Muscle of leg (tissue), 11 donors: ENCODE results near the gene CAPN13. TPM values are rescaled to one million over a fixed set of nuclear protein-coding genes. Genes with fewer than 3 reads are reported as not detected.

Experiments
- DNase-seq: peaks from one replicate; pipeline ENCODE4 v3.0.0; 2013
- H3K27ac ChIP-seq: one replicate; pipeline ENCODE4 v1.5.1; 2013; ENCODE audit warnings: mild to moderate bottlenecking, low read length, control low read depth
- H3K27me3 ChIP-seq: one replicate; pipeline ENCODE4 v1.6.1; 2013; ENCODE audit warnings: low read length; ENCODE audit not compliant: control insufficient read depth, insufficient read depth
- H3K36me3 ChIP-seq: one replicate; pipeline ENCODE4 v1.6.1; 2013; ENCODE audit warnings: low read length; ENCODE audit not compliant: control insufficient read depth, insufficient read depth
- H3K4me1 ChIP-seq: one replicate; pipeline ENCODE4 v1.6.1; 2013; ENCODE audit warnings: low read length; ENCODE audit not compliant: control insufficient read depth, insufficient read depth
- H3K4me3 ChIP-seq: one replicate; pipeline ENCODE4 v1.5.1; 2013; ENCODE audit warnings: low read length, control low read depth
- H3K9me3 ChIP-seq: replicated peaks from 2 replicates; pipeline ENCODE4 v1.6.1; 2013; ENCODE audit warnings: low read depth, low read length; ENCODE audit not compliant: control insufficient read depth
- WGBS: methylation state at CpG from one replicate; pipeline ENCODE4 v1.1.5; 2013; ENCODE audit warnings: missing lambda C conversion rate; ENCODE audit not compliant: insufficient coverage; 5-methylcytosine and 5-hydroxymethylcytosine counted together
- polyA plus RNA-seq, 8 donors: library from polyadenylated mRNA; unstranded; fragments of 120-200 nt; gene quantifications; one replicate each; pipeline versions ENCODE4 v1.2.1 to v1.2.3, GENCODE V29; 2013; ENCODE audit warnings: inconsistent platforms in 1 of 8, low replicate concordance in 1 of 8; ENCODE audit not compliant: insufficient read length in 8 of 8, insufficient read depth in 1 of 8
- total RNA-seq: library from RNA; stranded (reverse); fragments of 120-200 nt; gene quantifications from one replicate; pipeline ENCODE4 v1.2.4, GENCODE V29; 2013

The CAPN13 gene
- total and polyA plus RNA-seq, 9 donors, result 0.05 to 1.7 (median 0.61) TPM; not detected in 6

- Histone ChIP-seq H3K4me3 (no peak overlapping the region), H3K27ac (no peak overlapping the region), H3K9me3 (no peaks in the 10 kb centered on the region), H3K27me3 (peaks cover 7% of the 10 kb centered on the region), H3K36me3 (no peaks in the 10 kb centered on the region), H3K4me1 (no peaks in the 10 kb centered on the region)
- 90% methylated on average over 3 of the region's 4 CpGs for WGBS
- no peak for DNase-seq
Observed at GRCh38 chr2:30808695-30809094, 1.4 kb upstream of the CAPN13 start.

GRCh38 chr2:30803281-30803680, 4.0 kb downstream of the CAPN13 start:
- Histone ChIP-seq H3K36me3 (no peaks in the 10 kb centered on the region), H3K27me3 (no peaks in the 10 kb centered on the region), H3K4me3 (no peak overlapping the region), H3K9me3 (no peaks in the 10 kb centered on the region), H3K4me1 (peaks cover 6% of the 10 kb centered on the region), H3K27ac (no peak overlapping the region)
- no peak for DNase-seq
- WGBS, result 53% methylated on average over 6 of the region's 6 CpGs

- no peak for DNase-seq
- H3K36me3 ChIP-seq, result no peaks in the 10 kb centered on the region
- no peaks in the 10 kb centered on the region for H3K27me3 ChIP-seq
- 80% methylated on average over 3 of the region's 4 CpGs for WGBS
- H3K4me3 ChIP-seq, result no peak overlapping the region
- H3K27ac ChIP-seq, result no peak overlapping the region
- peaks cover 7% of the 10 kb centered on the region for H3K4me1 ChIP-seq
- H3K9me3 ChIP-seq, result no peaks in the 10 kb centered on the region
Observed at GRCh38 chr2:30802611-30803010, 4.6 kb downstream of the CAPN13 start.

GRCh38 chr2:30801821-30802455, 5.3 kb downstream of the CAPN13 start:
- Histone ChIP-seq H3K4me1 (peaks cover 8% of the 10 kb centered on the region), H3K27me3 (peaks cover 2% of the 10 kb centered on the region), H3K9me3 (no peaks in the 10 kb centered on the region), H3K36me3 (no peaks in the 10 kb centered on the region), H3K4me3 (no peak overlapping the region), H3K27ac (no peak overlapping the region)
- DNase-seq, result no peak
- whole genome bisulfite sequencing, result 94% methylated on average over 10 of the region's 13 CpGs

GRCh38 chr2:30800159-30800558, 7.1 kb downstream of the CAPN13 start:
- H3K27me3 ChIP-seq, result peaks cover 2% of the 10 kb centered on the region
- 89% methylated on average over 3 of the region's 5 CpGs for WGBS
- no peaks in the 10 kb centered on the region for H3K36me3 ChIP-seq
- no peak overlapping the region for H3K27ac ChIP-seq
- no peaks in the 10 kb centered on the region for H3K9me3 ChIP-seq
- peaks cover 12% of the 10 kb centered on the region for H3K4me1 ChIP-seq
- H3K4me3 ChIP-seq, result no peak overlapping the region
- no peak for DNase-seq

- Histone ChIP-seq H3K9me3 (no peaks in the 10 kb centered on the region), H3K36me3 (no peaks in the 10 kb centered on the region), H3K27ac (no peak overlapping the region), H3K4me1 (peaks cover 12% of the 10 kb centered on the region), H3K27me3 (peaks cover 2% of the 10 kb centered on the region), H3K4me3 (no peak overlapping the region)
- 71% methylated on average over 5 of the region's 5 CpGs for WGBS
- DNase-seq, result no peak
Observed at GRCh38 chr2:30799366-30799765, 7.9 kb downstream of the CAPN13 start.

GRCh38 chr2:30798536-30798991, 8.7 kb downstream of the CAPN13 start:
- Histone ChIP-seq H3K4me3 (no peak overlapping the region), H3K27ac (peak overlapping the region; percentile 57), H3K9me3 (no peaks in the 10 kb centered on the region), H3K4me1 (peaks cover 12% of the 10 kb centered on the region), H3K36me3 (no peaks in the 10 kb centered on the region), H3K27me3 (peaks cover 2% of the 10 kb centered on the region)
- WGBS, result no CpG with 5 or more reads among the region's 6 CpGs
- peak; percentile 55 for DNase-seq

- Histone ChIP-seq H3K9me3 (no peaks in the 10 kb centered on the region), H3K4me1 (peaks cover 12% of the 10 kb centered on the region), H3K36me3 (no peaks in the 10 kb centered on the region), H3K27me3 (peaks cover 2% of the 10 kb centered on the region), H3K4me3 (no peak overlapping the region), H3K27ac (no peak overlapping the region)
- no peak for DNase-seq
- 94% methylated on average over 6 of the region's 8 CpGs for WGBS
Observed at GRCh38 chr2:30797381-30798015, 9.7 kb downstream of the CAPN13 start.

- Histone ChIP-seq H3K9me3 (no peaks in the 10 kb centered on the region), H3K4me1 (peaks cover 12% of the 10 kb centered on the region), H3K36me3 (no peaks in the 10 kb centered on the region), H3K4me3 (no peak overlapping the region), H3K27me3 (peaks cover 2% of the 10 kb centered on the region), H3K27ac (no peak overlapping the region)
- 43% methylated on average over 3 of the region's 4 CpGs for WGBS
- peak; percentile 31 for DNase-seq
Observed at GRCh38 chr2:30796699-30797098, 10.5 kb downstream of the CAPN13 start.

GRCh38 chr2:30792521-30792920, 14.7 kb downstream of the CAPN13 start:
- no peak for DNase-seq
- Histone ChIP-seq H3K4me3 (no peak overlapping the region), H3K4me1 (peaks cover 5% of the 10 kb centered on the region), H3K27me3 (peaks cover 8% of the 10 kb centered on the region), H3K36me3 (no peaks in the 10 kb centered on the region), H3K27ac (no peak overlapping the region), H3K9me3 (no peaks in the 10 kb centered on the region)
- WGBS, result no CpG with 5 or more reads among the region's 4 CpGs
